Measurements from ENCODE around the gene ADRM1. TPM values are rescaled to one million over a fixed set of nuclear protein-coding genes. Genes with fewer than 3 reads are reported as not detected.

ADRM1 gene
- total and polyA plus RNA-seq, 2 of the 4 experiments (the other 2 are of a cell fraction), result 103 to 149 TPM

- ChIA-PET CTCF (no interaction called here), POLR2A (ENCODE audit: unreplicated experiment) (no interaction called here)
- Histone ChIP-seq H3K23ac (ENCODE audit: low read depth, low read length) (no peak overlapping the region), H3K79me1 (ENCODE audit: low read depth in 1 of 2, low read length in 2 of 2) (no peaks in the 10 kb centered on the region), H3K4ac (ENCODE audit: low read depth, low read length) (no peak overlapping the region), H3K9ac (ENCODE audit: low read depth, low read length) (no peak overlapping the region), H4K5ac (ENCODE audit: low read depth, low read length) (no peak overlapping the region), H3K4me1 (ENCODE audit: control insufficient read depth, insufficient read depth, low read length) (no peaks in the 10 kb centered on the region), H2AK9ac (replicated peaks; ENCODE audit: low read depth, low read length, poor library complexity) (no peak overlapping the region), H2AFZ (replicated peaks; ENCODE audit: low read length, poor library complexity) (no peak overlapping the region), H3K4me2 (ENCODE audit: low read depth, low read length) (no peak overlapping the region), H4K8ac (ENCODE audit: low read depth in 2 of 2, low read length in 2 of 2) (no peak overlapping the region), H3K18ac (ENCODE audit: low read depth, low read length) (no peak overlapping the region), H3K36me3 (ENCODE audit: control insufficient read depth, insufficient read depth, low read length) (peaks cover 44% of the 10 kb centered on the region), H3K27me3 (ENCODE audit: control insufficient read depth, insufficient read depth, low read length) (no peaks in the 10 kb centered on the region), H2BK5ac (ENCODE audit: low read depth, low read length, poor library complexity, severe bottlenecking) (no peak overlapping the region), H3K9me3 (ENCODE audit: control insufficient read depth, insufficient read depth, low read length) (no peaks in the 10 kb centered on the region), H3K14ac (replicated peaks; ENCODE audit: low read depth, low read length) (no peak overlapping the region), H3K27ac (ENCODE audit: insufficient read depth, low read length) (no peak overlapping the region), H2BK120ac (ENCODE audit: low read depth, low read length) (no peak overlapping the region), H4K91ac (ENCODE audit: insufficient read depth, low read depth, low read length) (no peak overlapping the region), H2BK15ac (ENCODE audit: low read depth, low read length) (no peak overlapping the region), H3K4me3 (ENCODE audit: insufficient read depth, low read depth, low read length) (no peak overlapping the region), H2BK20ac (ENCODE audit: low read depth, low read length) (no peak overlapping the region), H3K56ac (ENCODE audit: extremely low read depth, insufficient read depth, low read length) (no peak overlapping the region), H3K9me1 (ENCODE audit: insufficient read depth, low read length) (no peaks in the 10 kb centered on the region), H4K20me1 (ENCODE audit: insufficient read depth, low read length) (no peaks in the 10 kb centered on the region), H2AK5ac (ENCODE audit: low read depth, low read length) (no peak overlapping the region)
- intact Hi-C loops (cut with micrococcal nuclease) (no loop called here), dilution Hi-C loops (cut with HindIII; ENCODE audit: low sequenced_read_pairs, unreplicated experiment) (no loop called here), in situ Hi-C loops (cut with MboI; ENCODE audit: low sequenced_read_pairs) (no loop called here)
- ATAC-seq (ENCODE audit: low read depth) (no peak), DNase-seq (no peak)
- TF ChIP-seq MAZ (IDR thresholded peaks at IDR 0.05; ENCODE audit: borderline replicate concordance, low read depth, low read length) (no peak), CEBPB (IDR thresholded peaks at IDR 0.05; ENCODE audit: low read depth, low read length) (no peak)
- no TSS peak for BruUV-seq (replicated peaks)
- WGBS, 2 experiments (ENCODE audit: extremely low coverage in 2 of 2, insufficient read length in 1 of 2), result 93% methylated on average over 11 of the region's 25 CpGs; no CpG with 5 or more reads in 1 of the 2 experiments
Observed at GRCh38 chr20:62314711-62315302, 12.0 kb downstream of the ADRM1 start.
